ENCODE measurements around the gene SLC35G3. TPM values are rescaled to one million over a fixed set of nuclear protein-coding genes. Genes with fewer than 3 reads are reported as not detected.
"Not testable (repeated sequence)": the region's sequence is repeated elsewhere in the genome, so short reads cannot be mapped to it uniquely, and the experiment has no call there.

The SLC35G3 gene
- polyA plus RNA-seq, 2 donors = not detected

DNA sequence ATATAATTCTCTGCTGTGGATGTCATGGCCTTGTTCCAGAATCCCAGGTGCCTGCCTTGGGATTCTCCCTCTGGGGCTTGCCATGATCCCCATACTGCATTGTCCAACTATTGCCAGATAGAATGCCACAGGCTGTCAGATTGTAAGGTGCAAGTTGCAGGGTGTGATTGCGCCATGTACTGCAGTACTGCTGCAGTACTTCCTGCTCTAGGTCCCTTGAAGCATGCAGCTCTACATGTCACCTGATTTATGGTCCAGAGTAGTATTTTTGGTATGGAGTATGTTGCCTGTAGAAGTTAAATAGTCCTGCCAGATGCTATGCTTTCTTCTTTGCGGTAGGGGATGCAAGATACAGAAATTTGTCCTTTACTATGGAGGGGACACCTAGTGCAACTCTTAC, 41.7 kb upstream of the SLC35G3 start:
- Histone ChIP-seq H3K4me3 (ENCODE audit: low read depth in 1 of 2, low read length in 2 of 2) (no peak overlapping the region), H3K4me1 (ENCODE audit: control insufficient read depth in 2 of 2, insufficient read depth in 2 of 2, low read length in 1 of 2) (peaks cover 0 to 3% of the 10 kb centered on the region in 2 donors), H3K36me3 (ENCODE audit: control insufficient read depth in 2 of 2, insufficient read depth in 2 of 2, low read length in 1 of 2) (no peaks in the 10 kb centered on the region), H3K27me3 (ENCODE audit: control insufficient read depth in 1 of 2, insufficient read depth in 2 of 2, low read length in 2 of 2) (no peaks in the 10 kb centered on the region), H3K9me3 (ENCODE audit: control insufficient read depth in 2 of 2, insufficient read depth in 1 of 2, low read depth in 1 of 2, low read length in 1 of 2) (no peaks in the 10 kb centered on the region), H3K27ac (ENCODE audit: low read depth in 2 of 2, low read length in 1 of 2) (no peak overlapping the region)
- WGBS, 2 donors = 51 to 52% methylated on average over 2 of the region's 2 CpGs

DNA sequence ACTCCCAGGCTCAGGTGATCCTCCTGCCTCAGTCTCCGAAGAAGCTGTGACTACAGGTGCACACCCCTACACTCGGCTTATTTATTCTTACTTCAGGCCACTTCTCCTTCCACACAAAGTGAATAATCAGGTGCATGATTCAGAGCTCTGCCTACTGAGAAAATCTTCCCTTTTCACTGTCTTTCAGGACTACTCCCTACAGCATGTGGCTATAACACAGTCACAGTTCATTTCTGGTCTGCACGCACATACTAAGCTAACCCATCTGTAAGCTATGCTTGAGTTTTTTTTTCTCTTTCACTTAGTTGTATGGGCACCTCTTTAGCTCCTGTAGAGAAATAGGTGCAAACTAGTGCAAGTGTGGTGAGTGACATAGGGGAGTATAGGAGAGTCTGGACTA, 41.1 kb upstream of the SLC35G3 start:
- Histone ChIP-seq H3K27me3 (ENCODE audit: control insufficient read depth in 1 of 2, insufficient read depth in 2 of 2, low read length in 2 of 2) (no peaks in the 10 kb centered on the region), H3K27ac (ENCODE audit: low read depth in 2 of 2, low read length in 1 of 2) (no peak overlapping the region), H3K4me3 (ENCODE audit: low read depth in 1 of 2, low read length in 2 of 2) (no peak overlapping the region), H3K4me1 (ENCODE audit: control insufficient read depth in 2 of 2, insufficient read depth in 2 of 2, low read length in 1 of 2) (no peaks in the 10 kb centered on the region), H3K36me3 (ENCODE audit: control insufficient read depth in 2 of 2, insufficient read depth in 2 of 2, low read length in 1 of 2) (no peaks in the 10 kb centered on the region), H3K9me3 (ENCODE audit: control insufficient read depth in 2 of 2, insufficient read depth in 1 of 2, low read depth in 1 of 2, low read length in 1 of 2) (no peaks in the 10 kb centered on the region)
- WGBS, 2 donors = 84 to 89% methylated on average over 3 of the region's 3 CpGs

DNA sequence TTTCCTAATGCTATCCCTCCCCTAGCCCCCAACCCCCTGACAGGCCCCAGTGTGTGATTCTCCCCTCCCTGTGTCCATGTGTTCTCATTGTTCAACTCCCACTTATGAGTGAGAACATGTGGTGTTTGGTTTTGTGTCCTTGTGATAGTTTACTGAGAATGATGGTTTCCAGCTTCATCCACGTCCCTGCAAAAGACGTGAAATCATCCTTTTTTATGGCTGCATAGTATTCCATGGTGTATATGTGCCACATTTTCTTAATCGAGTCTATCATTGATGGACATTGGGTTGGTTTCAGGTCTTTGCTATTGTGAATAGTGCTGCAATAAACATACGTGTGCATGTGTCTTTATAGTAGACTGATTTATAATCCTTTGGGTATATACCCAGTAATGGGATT, 40.1 kb upstream of the SLC35G3 start:
- H3K4me1 ChIP-seq (ENCODE audit: control insufficient read depth in 2 of 2, insufficient read depth in 2 of 2, low read length in 1 of 2); H3K27me3 ChIP-seq (ENCODE audit: control insufficient read depth in 1 of 2, insufficient read depth in 2 of 2, low read length in 2 of 2); H3K9me3 ChIP-seq (ENCODE audit: control insufficient read depth in 2 of 2, insufficient read depth in 1 of 2, low read depth in 1 of 2, low read length in 1 of 2); H3K36me3 ChIP-seq (ENCODE audit: control insufficient read depth in 2 of 2, insufficient read depth in 2 of 2, low read length in 1 of 2); H3K27ac ChIP-seq (ENCODE audit: low read depth in 2 of 2, low read length in 1 of 2); H3K4me3 ChIP-seq (ENCODE audit: low read depth in 1 of 2, low read length in 2 of 2): not testable (repeated sequence)
- WGBS, 2 donors = 87 to 89% methylated on average over 4 of the region's 4 CpGs

DNA sequence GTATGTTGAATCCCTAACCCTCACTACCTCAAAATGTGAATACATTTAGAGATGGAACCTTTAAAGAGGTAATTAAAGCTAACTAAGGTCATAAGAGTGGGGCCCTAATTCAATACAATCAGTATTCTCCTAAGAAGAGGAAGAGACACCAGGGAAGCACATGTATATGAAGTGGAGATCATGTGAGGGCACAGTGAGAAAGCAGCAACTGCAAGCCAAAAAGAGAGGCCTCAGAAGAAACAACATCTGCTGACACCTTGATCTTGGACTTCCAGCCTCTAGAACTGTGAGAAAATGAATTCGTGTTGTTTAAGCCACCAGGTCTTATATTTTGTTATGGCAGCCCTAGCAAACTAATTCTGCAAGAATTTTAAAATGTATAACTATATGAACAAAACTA, 35.4 kb upstream of the SLC35G3 start:
- Histone ChIP-seq H3K9me3 (ENCODE audit: control insufficient read depth in 2 of 2, insufficient read depth in 1 of 2, low read depth in 1 of 2, low read length in 1 of 2) (no peaks in the 10 kb centered on the region), H3K4me1 (ENCODE audit: control insufficient read depth in 2 of 2, insufficient read depth in 2 of 2, low read length in 1 of 2) (no peaks in the 10 kb centered on the region), H3K27me3 (ENCODE audit: control insufficient read depth in 1 of 2, insufficient read depth in 2 of 2, low read length in 2 of 2) (no peaks in the 10 kb centered on the region), H3K4me3 (ENCODE audit: low read depth in 1 of 2, low read length in 2 of 2) (no peak overlapping the region), H3K27ac (ENCODE audit: low read depth in 2 of 2, low read length in 1 of 2) (no peak overlapping the region), H3K36me3 (ENCODE audit: control insufficient read depth in 2 of 2, insufficient read depth in 2 of 2, low read length in 1 of 2) (no peaks in the 10 kb centered on the region)
- WGBS, 2 donors = 84 to 88% methylated on average over 1 of the region's 1 CpG

DNA sequence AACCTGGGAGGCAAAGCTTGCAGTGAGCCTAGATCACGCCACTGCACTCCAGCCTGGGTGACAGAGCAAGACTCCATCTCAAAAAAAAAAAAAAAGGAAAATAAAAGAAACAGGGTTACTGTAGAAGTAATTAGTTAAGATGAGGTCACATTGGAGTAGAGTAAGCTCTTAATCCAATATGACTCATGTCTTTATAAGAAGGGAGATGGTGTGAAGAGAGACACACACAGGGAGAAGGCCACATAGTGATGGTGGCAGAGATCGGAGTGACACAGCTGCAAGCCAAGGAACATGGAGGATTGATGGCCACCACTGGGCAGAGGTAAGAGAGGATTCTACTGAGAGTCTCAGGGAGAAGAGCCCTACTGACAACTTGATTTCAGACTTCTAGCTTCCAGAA, 33.4 kb upstream of the SLC35G3 start:
- no peak overlapping the region for H3K4me3 ChIP-seq (ENCODE audit: low read depth in 1 of 2, low read length in 2 of 2)
- H3K27me3 ChIP-seq (ENCODE audit: control insufficient read depth in 1 of 2, insufficient read depth in 2 of 2, low read length in 2 of 2) = no peaks in the 10 kb centered on the region
- no peak overlapping the region for H3K27ac ChIP-seq (ENCODE audit: low read depth in 2 of 2, low read length in 1 of 2)
- H3K9me3 ChIP-seq (ENCODE audit: control insufficient read depth in 2 of 2, insufficient read depth in 1 of 2, low read depth in 1 of 2, low read length in 1 of 2) = peaks cover 2% of the 10 kb centered on the region in 2 donors
- H3K4me1 ChIP-seq (ENCODE audit: control insufficient read depth in 2 of 2, insufficient read depth in 2 of 2, low read length in 1 of 2) = no peaks in the 10 kb centered on the region
- WGBS, 2 donors = 91 to 94% methylated on average over 2 of the region's 2 CpGs
- H3K36me3 ChIP-seq (ENCODE audit: control insufficient read depth in 2 of 2, insufficient read depth in 2 of 2, low read length in 1 of 2) = no peaks in the 10 kb centered on the region

DNA sequence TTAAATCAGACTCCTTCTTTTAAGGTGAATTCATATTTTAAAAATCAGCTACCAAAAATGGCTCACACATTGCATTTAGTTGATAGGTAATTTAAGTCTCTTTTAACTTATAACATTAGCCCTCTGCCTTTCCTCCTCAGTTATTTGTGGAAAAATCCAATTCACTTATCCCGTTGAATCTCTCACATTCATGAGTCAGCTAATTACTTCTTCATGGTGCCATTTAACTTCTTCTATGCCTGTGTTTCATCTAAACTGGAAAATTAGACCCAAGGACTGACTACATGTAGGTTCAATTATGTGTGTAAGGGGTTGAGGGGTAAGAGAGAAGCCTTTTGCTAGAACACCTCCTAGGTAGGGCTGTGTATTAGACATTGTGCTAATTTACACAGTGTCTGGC, 30.2 kb upstream of the SLC35G3 start:
- 30 to 35% methylated on average over 1 of the region's 1 CpG for WGBS, 2 donors
- Histone ChIP-seq H3K4me1 (ENCODE audit: control insufficient read depth in 2 of 2, insufficient read depth in 2 of 2, low read length in 1 of 2) (no peaks in the 10 kb centered on the region), H3K27me3 (ENCODE audit: control insufficient read depth in 1 of 2, insufficient read depth in 2 of 2, low read length in 2 of 2) (no peaks in the 10 kb centered on the region)

DNA sequence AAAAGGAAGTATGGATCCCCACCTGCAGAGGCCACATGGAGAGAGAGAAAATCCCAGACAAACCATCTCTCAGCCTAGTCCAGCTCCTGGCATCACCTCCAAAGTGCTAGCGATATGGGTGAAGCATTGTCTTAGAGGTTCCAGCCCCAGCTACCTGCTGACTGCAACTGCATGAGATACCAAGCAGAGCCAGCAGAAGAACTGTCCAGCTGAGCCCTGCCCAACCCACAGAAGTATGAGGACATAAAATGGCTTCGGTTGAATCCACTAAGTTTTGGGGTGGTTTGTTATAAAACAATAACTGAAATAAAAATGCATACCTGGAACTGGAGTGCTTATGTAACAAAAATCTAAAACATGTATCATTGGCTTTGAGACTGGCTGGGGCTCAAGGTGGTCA, 28.3 kb upstream of the SLC35G3 start:
- 97 to 98% methylated on average over 2 of the region's 2 CpGs for WGBS, 2 donors
- H3K4me1 ChIP-seq (ENCODE audit: control insufficient read depth in 2 of 2, insufficient read depth in 2 of 2, low read length in 1 of 2) = no peaks in the 10 kb centered on the region
- H3K36me3 ChIP-seq (ENCODE audit: control insufficient read depth in 2 of 2, insufficient read depth in 2 of 2, low read length in 1 of 2) = no peaks in the 10 kb centered on the region
- peaks cover 4 to 5% of the 10 kb centered on the region in 2 donors for H3K9me3 ChIP-seq (ENCODE audit: control insufficient read depth in 2 of 2, insufficient read depth in 1 of 2, low read depth in 1 of 2, low read length in 1 of 2)
- no peaks in the 10 kb centered on the region for H3K27me3 ChIP-seq (ENCODE audit: control insufficient read depth in 1 of 2, insufficient read depth in 2 of 2, low read length in 2 of 2)
- H3K4me3 ChIP-seq (ENCODE audit: low read depth in 1 of 2, low read length in 2 of 2) = no peak overlapping the region
- H3K27ac ChIP-seq (ENCODE audit: low read depth in 2 of 2, low read length in 1 of 2) = no peak overlapping the region

More for the DNA sequence above, 30.2 kb upstream of the SLC35G3 start:
- Histone ChIP-seq H3K27ac (ENCODE audit: low read depth in 2 of 2, low read length in 1 of 2) (no peak overlapping the region), H3K36me3 (ENCODE audit: control insufficient read depth in 2 of 2, insufficient read depth in 2 of 2, low read length in 1 of 2) (no peaks in the 10 kb centered on the region), H3K9me3 (ENCODE audit: control insufficient read depth in 2 of 2, insufficient read depth in 1 of 2, low read depth in 1 of 2, low read length in 1 of 2) (peaks cover 4 to 5% of the 10 kb centered on the region in 2 donors), H3K4me3 (ENCODE audit: low read depth in 1 of 2, low read length in 2 of 2) (no peak overlapping the region)

DNA sequence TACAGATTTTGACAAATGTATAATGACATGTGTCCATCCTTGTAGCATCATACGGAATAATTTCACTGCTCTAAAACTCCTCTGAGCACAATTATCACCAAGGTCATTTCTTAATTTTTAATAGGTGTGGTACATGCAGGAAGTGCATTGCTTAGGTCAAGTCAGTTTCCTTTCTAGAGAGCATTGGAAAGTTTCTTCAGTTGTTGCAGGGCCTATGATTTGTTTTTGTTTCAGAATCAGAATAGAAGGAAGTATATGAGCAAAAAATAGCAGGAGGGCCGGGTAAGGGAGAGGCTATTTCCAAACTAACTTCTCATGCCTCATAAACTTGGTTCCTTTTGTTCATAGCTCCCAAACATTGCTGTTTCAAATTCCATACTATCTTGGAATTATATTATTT, 24.7 kb upstream of the SLC35G3 start:
- Histone ChIP-seq H3K27me3 (ENCODE audit: control insufficient read depth in 1 of 2, insufficient read depth in 2 of 2, low read length in 2 of 2) (no peaks in the 10 kb centered on the region), H3K4me3 (ENCODE audit: low read depth in 1 of 2, low read length in 2 of 2) (no peak overlapping the region), H3K36me3 (ENCODE audit: control insufficient read depth in 2 of 2, insufficient read depth in 2 of 2, low read length in 1 of 2) (no peaks in the 10 kb centered on the region), H3K27ac (ENCODE audit: low read depth in 2 of 2, low read length in 1 of 2) (no peak overlapping the region), H3K4me1 (ENCODE audit: control insufficient read depth in 2 of 2, insufficient read depth in 2 of 2, low read length in 1 of 2) (no peaks in the 10 kb centered on the region), H3K9me3 (ENCODE audit: control insufficient read depth in 2 of 2, insufficient read depth in 1 of 2, low read depth in 1 of 2, low read length in 1 of 2) (peaks cover 4 to 5% of the 10 kb centered on the region in 2 donors)
- 55 to 59% methylated on average over 2 of the region's 2 CpGs for WGBS, 2 donors

DNA sequence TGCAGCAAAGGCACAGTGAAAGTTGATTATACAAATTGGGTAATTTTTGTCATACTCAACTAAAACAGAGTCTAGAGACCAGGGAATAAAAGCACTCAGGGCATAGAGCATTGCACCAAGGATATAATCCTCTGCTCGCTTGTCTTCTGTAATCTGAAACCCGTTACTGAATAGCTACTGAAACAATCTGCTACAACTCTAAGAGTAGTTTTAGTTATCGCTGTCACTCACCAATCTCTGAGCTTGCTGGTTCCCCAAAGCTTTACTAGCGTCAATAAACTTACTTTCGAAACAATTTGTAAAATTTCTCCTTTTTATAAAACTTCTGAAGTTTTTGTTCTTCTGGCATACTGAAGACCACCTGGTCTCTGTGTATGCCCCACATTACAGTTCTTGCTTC, 22.9 kb upstream of the SLC35G3 start:
- no peaks in the 10 kb centered on the region for H3K36me3 ChIP-seq (ENCODE audit: control insufficient read depth in 2 of 2, insufficient read depth in 2 of 2, low read length in 1 of 2)
- H3K4me3 ChIP-seq (ENCODE audit: low read depth in 1 of 2, low read length in 2 of 2) = no peak overlapping the region
- no peak overlapping the region for H3K27ac ChIP-seq (ENCODE audit: low read depth in 2 of 2, low read length in 1 of 2)
- H3K4me1 ChIP-seq (ENCODE audit: control insufficient read depth in 2 of 2, insufficient read depth in 2 of 2, low read length in 1 of 2) = no peaks in the 10 kb centered on the region
- H3K9me3 ChIP-seq (ENCODE audit: control insufficient read depth in 2 of 2, insufficient read depth in 1 of 2, low read depth in 1 of 2, low read length in 1 of 2) = no peaks in the 10 kb centered on the region
- 69% methylated on average over 5 of the region's 5 CpGs for WGBS, 2 donors
- no peaks in the 10 kb centered on the region for H3K27me3 ChIP-seq (ENCODE audit: control insufficient read depth in 1 of 2, insufficient read depth in 2 of 2, low read length in 2 of 2)

DNA sequence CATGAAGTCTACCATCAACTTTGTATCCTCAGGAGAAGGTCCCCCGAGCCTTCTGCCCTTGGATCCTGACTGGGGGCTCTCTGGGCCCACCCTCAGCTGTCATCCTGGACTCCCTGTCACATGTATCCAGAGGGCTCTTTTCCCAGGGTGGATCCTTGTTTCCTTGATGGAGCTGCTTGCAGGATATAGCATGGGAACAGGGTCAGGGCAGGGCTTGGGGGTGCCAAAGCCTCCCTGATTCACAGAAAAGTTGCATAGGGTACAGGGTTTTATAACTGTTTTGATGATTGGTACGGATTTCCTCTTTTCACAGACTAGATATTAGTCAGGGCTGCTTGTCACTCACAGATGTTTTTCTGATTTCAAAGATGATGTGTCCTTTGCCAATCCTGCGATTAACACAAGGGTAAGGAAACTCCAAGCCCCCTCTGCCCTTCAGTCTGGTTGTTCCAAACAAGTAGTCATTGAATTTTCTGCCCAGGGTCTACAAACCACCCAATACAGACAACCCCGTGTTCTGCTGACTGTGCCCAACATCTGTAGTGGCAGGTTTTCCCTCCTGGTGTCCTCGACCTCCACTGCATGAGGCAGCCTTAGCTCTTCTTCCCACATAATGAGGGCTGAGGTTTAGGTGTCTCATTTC, 20.6 kb upstream of the SLC35G3 start:
- Histone ChIP-seq H3K36me3 (ENCODE audit: control insufficient read depth in 2 of 2, insufficient read depth in 2 of 2, low read length in 1 of 2) (no peaks in the 10 kb centered on the region), H3K9me3 (ENCODE audit: control insufficient read depth in 2 of 2, insufficient read depth in 1 of 2, low read depth in 1 of 2, low read length in 1 of 2) (no peaks in the 10 kb centered on the region), H3K4me1 (ENCODE audit: control insufficient read depth in 2 of 2, insufficient read depth in 2 of 2, low read length in 1 of 2) (no peaks in the 10 kb centered on the region), H3K27ac (ENCODE audit: low read depth in 2 of 2, low read length in 1 of 2) (peak overlapping the region; percentile 69 to 79), H3K4me3 (ENCODE audit: low read depth in 1 of 2, low read length in 2 of 2) (no peak overlapping the region), H3K27me3 (ENCODE audit: control insufficient read depth in 1 of 2, insufficient read depth in 2 of 2, low read length in 2 of 2) (no peaks in the 10 kb centered on the region)
- 47 to 53% methylated on average over 5 of the region's 5 CpGs for WGBS, 2 donors
